Measurements from ENCODE around the gene CD37.

DNA sequence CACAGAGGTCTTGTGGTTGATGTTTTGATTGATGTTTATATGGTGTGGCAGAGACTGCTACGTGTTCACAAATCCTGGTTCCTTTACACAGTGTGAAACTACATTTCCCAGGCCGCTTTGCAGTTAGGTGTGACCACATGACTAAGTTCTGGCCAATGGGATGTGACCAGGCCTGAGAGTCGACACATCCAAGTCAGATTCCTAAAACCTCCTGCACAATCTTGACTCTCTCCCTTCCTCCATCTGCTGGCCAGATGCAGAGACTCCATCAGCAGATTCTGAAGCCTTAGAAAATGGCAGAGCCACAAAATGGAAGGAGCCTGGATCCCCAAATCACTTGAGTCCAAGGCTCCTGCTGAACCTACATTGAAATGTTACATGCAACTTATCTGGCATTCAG, 12.6 kb downstream of the CD37 start:
- TF ChIP-seq CTCF (IDR thresholded peaks at IDR 0.05; ENCODE audit: low read depth, low read length, poor library complexity, severe bottlenecking) (no peak), EZH2phosphoT487 (IDR thresholded peaks at IDR 0.05; ENCODE audit: borderline replicate concordance, low read length) (no peak)
